ENCODE data around the gene TEKT1.

Gene TEKT1

DNA sequence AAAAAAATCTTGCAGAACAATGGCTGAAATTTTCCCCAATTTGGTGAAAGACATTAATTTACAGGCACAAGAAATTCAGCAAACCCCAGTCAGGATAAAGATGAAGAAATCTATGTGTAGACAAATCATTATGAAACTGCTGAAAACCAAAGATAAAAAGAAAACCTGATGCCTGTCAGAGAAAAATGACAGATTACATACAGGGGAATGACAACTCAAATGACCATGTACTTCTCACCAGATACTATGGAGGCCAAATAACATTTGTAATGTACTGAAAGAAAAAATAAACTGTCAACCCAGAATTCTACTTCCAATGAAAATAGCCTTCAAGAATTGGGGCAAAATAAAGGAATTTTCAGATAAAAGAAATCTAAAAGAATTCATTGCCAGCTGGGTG lies 82.9 kb downstream of the TEKT1 start:
- Histone ChIP-seq H3K36me3 (replicated peaks; ENCODE audit: insufficient read depth, low read length) (no peaks in the 10 kb centered on the region), H3K27ac (ENCODE audit: low read length) (no peak overlapping the region), H4K20me1 (ENCODE audit: insufficient read depth, low read length) (no peaks in the 10 kb centered on the region), H2AFZ (ENCODE audit: low read length) (no peak overlapping the region), H3K4me3 (ENCODE audit: low read length) (no peak overlapping the region), H3K79me2 (ENCODE audit: low read length) (no peaks in the 10 kb centered on the region), H3K27me3 (replicated peaks; ENCODE audit: insufficient read depth, low read length) (0 out of 2 replicates have a peak, but pooled peaks cover 4% of the 10 kb centered on the region), H3K4me1 (ENCODE audit: low read length) (no peaks in the 10 kb centered on the region), H3K9ac (ENCODE audit: low read length) (no peak overlapping the region), H3F3A (ENCODE audit: insufficient read depth, low read length) (no peaks in the 10 kb centered on the region), H3K4me2 (ENCODE audit: low read depth, low read length) (no peak overlapping the region), H3K9me3 (replicated peaks; ENCODE audit: insufficient read depth, low read length) (no peaks in the 10 kb centered on the region), H3K9me2 (replicated peaks; ENCODE audit: insufficient read depth, low read length) (no peaks in the 10 kb centered on the region)
- TF ChIP-seq, protein P1, sequence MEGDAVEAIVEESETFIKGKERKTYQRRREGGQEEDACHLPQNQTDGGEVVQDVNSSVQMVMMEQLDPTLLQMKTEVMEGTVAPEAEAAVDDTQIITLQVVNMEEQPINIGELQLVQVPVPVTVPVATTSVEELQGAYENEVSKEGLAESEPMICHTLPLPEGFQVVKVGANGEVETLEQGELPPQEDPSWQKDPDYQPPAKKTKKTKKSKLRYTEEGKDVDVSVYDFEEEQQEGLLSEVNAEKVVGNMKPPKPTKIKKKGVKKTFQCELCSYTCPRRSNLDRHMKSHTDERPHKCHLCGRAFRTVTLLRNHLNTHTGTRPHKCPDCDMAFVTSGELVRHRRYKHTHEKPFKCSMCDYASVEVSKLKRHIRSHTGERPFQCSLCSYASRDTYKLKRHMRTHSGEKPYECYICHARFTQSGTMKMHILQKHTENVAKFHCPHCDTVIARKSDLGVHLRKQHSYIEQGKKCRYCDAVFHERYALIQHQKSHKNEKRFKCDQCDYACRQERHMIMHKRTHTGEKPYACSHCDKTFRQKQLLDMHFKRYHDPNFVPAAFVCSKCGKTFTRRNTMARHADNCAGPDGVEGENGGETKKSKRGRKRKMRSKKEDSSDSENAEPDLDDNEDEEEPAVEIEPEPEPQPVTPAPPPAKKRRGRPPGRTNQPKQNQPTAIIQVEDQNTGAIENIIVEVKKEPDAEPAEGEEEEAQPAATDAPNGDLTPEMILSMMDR (IDR thresholded peaks at IDR 0.05; ENCODE audit: low read length), result no peak
- TF ChIP-seq EZH2phosphoT487 (IDR thresholded peaks at IDR 0.05; ENCODE audit: low read length), result no peak
- no peak for DNase-seq
